CD4-positive, alpha-beta T cell treated with Interferon gamma for 1 hour (primary cell): ENCODE measurements around the gene PRKCA.

Experiments
- DNase-seq: peaks from one replicate; pipeline ENCODE4 v3.0.0-alpha.2; 2020

The PRKCA gene

DNA sequence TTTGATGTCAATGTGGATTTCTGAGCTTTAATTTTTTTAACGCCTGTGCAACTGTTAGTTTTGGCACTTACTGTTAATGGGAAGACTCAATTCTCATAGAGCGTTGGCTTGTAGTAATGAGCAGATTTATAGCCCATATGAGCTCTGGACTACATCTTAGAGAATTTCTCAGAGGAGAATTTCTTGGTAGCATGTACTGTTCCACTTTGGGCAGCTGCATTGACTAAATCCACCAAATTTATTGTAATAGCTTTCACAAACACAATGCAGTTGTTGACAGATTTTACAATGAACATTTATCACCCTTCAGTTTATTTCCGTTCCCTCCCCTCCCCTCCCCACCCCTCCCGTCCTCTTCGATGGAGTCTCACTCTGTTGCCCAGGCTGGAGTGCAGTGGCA is 193.9 kb downstream of the PRKCA start:
- no peak for DNase-seq

DNA sequence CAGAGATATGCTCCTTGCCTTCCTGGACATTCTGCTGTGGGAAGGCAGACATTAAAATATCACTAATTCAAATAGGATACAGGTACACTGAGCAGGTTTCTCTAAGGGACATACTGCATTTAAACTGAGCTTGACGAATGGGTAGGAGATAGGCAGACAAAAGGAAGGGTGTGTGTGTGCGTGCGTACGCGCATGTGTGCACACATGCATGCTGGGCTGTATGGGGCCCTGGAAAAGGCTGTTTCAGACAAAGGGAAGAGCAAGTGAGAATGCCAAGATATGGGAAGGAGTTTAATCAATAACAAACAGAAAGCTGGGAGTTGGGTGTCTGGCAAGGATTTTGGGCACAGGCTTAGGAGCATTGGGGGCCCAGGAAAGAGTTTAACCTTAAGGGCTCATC is 196.2 kb downstream of the PRKCA start:
- DNase-seq = no peak

DNA sequence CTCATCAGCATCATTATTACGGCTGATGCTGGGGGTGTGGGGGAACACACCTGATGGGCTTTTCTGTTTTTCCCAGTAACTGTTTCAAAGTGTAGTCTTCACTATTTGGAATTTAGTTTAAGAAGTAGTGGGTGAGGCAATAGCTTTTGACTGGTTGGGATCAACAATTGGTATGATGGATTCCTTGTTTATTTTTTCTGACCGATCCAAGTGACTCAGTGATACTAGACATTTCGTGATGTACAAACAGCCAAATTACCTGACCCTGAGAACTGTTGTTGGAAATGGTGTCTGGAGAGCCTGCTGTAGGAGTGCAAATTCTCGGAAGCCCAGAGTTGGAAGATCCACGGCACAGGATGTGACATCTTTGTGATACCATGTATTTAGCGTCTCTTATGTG is 204.2 kb downstream of the PRKCA start:
- no peak for DNase-seq

DNA sequence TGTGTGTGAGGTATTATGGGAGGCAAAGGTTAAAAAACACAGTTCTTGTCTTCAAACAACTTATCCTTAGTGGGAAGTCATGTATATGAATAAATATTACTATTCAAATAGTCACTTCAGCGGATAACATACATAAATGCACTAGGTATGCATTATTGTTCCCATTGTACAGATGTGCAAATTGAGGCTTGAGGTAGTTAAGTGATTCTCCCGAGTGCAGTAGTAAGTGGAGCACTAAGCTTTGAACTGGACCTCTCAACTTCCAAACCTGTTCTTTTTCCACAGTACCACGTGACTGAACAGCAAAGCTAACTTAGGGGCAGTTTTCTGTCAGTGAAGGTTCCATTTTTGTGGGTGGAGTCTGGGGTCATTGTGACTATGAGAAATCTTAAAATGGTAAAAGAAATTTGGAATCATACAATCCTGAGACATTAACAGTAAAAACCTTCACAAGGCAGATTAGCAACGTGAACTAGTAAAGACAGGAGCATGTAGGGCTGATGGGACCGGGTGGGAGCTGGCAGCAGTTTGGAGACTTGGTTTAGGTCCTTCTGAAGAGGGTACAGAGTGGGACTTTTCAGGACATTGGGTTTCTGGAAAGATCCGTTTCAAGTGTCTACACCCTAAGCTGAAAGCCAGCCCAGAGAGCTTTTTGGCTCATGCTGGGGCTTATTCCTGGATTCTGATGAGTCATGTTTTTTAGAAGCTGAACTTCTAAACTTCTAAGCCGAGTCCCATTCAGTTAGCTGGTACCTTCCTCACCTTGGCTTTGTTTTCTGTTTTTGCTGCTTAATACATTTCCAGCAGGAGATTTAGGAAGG is 204.9 kb downstream of the PRKCA start:
- DNase-seq = no peak

DNA sequence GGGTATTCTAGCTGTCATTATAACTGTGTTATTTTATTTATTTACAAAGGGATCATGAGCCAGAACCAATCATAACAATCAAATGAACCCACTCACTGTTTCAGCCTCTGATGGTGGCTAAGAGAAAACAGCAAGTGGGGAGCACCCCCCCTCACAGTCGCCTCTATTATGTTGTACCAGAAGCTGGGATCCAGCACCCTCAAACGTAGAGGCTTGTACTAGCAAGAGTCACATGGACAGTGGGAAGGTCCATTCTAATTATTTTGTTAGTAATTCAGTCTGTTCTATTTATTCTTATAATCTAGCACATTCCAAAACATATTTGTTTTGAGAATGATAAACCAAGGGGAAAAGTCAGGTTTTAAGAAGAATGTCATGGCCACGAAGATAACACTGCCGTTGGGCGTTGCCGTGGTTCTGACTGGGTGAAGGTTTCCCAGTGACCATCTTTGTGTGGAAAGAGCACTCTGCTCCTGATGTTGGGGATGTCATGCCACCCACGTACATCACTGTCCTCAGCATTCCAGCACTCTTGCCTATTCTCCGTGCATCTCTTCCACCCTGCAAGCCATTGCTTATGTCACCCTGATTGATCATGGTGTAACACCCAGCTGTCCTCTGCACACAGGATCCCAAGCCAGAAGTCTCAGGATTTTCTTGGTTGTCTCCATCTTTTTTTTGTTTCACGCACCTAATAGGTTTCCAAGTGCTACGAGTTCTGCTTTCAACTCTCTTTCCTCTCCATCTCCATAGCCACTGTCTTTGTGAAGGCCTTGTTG is 205.8 kb downstream of the PRKCA start:
- DNase-seq = no peak

DNA sequence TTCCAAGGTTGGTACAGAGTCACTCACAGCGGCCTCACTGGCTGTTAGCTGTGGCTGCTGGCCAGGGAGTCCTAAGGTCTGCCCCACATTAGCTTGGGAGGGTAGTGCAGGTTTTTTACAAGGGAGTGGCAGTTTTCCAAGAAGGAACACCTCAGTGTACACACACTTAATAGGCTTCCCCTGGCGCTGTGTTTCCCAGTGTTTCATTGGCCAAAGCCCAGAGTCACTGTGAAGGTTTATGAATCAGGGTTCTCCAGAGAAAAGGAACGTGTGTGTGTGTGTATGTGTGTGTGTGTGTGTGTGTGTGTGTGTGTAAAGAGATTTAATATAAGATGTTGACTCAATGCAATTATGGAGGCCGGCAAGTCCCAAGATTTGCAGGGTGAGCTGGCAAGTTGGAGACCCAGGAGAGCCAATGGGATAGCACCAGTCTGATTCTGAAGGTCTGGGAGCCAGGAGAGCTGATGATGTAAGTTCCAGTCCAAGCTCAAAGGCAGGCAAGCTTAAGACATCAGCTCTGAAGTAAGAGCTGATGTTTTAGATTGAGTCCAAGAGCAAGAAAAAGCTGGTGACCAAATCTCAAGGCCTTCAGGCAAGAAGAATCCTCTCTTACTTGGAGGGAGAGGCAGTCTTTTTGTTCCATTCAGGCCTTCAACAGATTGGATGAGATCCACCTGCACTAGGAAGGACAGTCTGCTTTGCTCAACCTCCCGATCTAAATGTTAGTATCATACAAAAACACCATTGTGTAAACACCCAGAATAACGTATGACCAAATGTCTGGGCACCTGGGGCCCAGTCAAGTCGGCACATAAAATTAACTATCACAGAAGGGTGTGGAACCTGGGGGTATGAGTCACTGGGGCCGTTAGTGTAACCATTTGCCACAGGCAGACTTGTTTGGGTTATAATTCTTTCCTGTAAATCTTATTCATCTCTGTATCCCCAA is 206.8 kb downstream of the PRKCA start:
- DNase-seq = no peak

DNA sequence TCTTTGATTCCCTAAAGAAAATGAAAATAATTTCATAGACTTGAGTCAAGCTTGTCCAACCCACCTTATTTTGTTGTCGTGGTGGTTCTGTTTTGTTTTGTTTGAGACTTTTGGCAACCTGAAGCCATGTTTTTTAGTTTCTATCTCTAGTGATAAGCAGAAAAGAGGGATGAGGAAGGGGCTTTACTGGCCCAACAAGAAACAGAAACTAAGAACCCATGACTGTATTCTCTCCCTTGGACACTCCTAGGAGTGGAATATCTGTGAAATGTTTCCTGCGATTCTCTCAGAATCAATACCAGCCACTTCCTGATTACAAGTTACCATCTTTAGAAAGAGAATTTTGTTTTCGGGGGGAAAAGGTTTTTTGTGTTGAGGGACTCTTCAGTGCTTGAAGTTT is 207.5 kb downstream of the PRKCA start:
- no peak for DNase-seq

DNA sequence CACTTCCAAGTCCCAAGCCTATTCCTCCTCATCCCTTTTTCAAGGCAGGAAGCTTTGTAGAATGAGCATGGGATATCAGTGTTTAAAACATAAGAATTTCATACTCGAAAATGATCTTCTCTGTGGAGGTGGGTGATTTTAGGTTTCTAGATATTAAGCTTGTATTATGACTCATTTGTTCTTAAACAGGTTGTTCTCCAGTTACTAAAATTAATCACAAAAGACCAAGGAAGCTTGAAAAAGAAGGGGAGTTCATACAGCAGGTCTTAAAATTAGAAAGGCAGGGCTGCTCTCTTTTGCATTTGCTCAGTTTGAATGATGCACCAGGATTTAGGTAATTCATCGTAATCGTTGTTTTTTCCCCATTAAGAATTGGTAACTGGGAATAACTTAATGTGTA is 208.7 kb downstream of the PRKCA start:
- DNase-seq = no peak

DNA sequence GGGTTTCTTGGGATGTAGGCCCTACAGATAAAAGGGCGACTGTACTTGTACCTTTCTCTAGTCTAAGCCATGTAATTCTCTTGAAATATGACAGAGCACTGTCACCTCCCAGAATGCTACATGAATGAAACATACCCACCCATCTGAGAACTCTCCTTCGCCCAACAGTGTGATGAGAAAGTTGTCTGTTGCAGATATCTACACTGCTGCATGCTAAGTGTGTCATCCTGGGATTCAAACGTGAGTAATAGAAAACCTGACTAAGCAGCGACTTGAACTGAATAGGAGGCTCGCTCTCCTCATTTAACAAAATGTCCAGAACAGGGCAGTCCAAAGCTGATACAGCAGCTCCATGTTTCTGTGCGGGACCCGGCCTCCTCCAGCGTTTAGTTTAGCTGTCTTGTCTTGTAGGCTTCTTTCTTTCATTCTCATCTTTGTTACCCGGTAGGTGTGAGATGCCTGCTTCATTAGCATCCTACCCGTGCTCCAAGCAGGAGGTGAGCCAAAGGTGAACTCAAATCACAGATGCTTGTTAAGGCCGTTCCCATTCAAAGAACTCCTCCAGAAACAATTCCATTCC is 211.9 kb downstream of the PRKCA start:
- no peak for DNase-seq

DNA sequence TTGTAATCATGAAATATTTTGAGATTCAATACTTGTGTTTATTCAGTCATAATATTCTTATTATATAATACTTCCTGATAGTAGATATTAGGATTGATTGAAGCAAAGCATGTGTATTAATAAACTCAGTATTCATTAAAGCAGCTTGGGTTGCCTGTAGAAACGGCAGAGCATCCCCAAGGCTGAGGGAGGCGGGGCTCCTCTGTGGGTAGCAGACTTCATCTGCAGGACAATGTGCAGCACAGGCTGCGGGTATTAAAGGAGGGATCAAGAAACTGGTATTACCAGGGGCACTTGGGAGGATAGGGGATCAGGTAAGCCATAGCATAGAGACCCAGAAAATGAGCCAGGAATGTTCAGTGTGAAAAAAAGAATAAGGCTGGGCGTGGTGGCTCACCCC is 213.6 kb downstream of the PRKCA start:
- no peak for DNase-seq

DNA sequence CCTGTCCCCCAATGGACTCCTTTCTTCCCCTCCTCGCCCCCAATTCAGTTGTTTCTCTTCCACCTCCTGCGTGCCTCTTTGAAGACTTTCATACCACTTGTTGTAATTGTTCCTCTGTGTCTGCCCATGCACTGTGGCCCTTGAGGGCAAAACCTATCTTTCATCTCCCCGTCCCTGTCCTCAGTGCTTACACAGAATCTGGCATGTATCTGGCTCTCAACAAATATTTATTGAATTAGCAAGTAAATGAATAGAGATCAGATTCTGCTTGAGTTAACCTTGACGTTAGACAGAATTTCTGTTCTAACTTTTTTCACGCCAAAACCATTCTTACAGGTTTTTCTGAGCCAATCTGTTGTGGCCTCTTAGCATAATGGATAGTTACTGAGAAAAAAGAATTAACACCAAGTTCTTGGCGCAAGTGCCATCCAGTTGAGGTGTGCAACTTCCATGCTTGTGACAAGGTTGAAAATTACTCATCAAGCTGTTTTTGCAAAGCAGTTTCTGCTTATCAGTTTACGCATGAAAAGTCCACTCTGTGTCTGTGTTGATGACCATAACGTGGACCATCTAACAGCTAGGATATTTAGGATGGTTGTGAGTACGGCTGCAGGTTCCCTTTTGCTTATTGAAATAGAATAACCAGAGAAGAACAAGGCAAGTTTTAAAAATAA is 215.1 kb downstream of the PRKCA start:
- DNase-seq = no peak

DNA sequence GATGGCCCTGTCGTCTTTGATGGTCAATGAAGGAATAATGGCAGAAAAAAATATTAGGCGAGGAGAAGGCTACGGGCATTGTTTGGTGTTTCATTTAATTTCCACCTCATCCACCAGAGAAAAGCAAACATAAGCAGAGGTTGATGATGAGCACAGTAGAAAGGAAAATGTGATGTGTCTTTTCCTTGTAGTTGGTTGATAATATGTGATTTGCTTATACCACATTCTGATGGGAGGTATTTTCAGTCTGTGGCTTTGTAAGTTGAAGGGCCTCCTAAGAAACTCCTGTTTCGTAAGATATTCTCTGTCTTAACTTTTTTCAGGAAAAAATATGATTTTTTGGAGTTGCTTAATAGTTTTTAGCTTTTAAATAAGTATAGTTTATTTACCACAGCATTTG is 215.7 kb downstream of the PRKCA start:
- no peak for DNase-seq

DNA sequence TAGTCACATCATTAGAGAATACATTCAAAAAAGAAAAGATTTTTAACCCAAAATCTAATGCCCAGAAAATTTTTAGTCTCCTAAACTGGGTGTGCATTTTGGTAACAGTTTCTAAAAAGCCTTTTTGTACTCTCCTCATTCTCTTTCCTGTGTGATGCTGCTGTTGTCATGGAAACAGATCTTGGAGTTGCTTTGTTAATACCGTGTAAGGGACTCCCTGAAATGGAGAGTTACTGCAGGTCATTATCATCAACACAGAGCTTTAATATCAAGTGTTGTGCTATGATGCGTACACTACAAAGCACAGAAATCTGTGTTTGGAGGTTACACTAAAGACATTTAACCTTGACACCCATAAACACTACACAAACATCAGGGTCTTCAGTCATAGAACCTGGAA is 216.3 kb downstream of the PRKCA start:
- DNase-seq = no peak

DNA sequence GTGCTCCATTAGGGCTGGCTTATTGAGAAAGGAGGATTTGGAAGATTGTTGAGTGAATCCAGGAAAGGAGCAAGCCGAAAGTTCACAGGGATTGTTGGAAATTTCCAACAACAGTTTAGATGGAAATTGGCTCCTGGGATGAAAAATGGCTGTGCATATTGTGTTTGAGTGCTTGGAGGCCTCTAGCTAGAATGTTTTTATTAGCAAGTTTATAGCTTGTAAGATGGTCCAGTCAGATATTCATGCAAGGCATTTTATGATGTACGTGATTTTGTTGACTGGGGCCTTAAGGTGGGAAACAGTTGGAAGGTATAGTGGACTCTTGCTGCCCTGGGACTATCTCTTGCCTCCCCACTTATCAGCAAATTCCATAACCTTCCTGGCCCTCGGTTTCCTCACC is 216.7 kb downstream of the PRKCA start:
- no peak for DNase-seq

DNA sequence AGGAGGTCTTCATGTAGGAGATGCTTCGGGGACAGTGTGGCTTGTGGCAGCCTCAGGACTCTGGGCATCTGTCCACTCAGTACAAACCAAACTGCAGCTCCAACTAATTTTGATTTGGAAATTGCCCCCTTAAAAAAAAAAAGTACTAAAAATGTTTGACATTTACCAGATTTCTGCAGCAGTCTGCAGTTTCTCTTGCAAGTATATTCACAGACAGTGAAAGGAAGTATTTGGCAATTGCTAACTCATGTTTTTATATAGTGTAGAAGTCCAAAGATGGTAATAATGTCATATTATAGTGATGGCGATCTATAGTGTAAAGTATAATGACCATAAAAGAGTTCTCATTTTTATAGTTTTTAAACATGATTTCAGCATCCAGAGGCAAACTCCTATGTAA is 218.6 kb downstream of the PRKCA start:
- no peak for DNase-seq

DNA sequence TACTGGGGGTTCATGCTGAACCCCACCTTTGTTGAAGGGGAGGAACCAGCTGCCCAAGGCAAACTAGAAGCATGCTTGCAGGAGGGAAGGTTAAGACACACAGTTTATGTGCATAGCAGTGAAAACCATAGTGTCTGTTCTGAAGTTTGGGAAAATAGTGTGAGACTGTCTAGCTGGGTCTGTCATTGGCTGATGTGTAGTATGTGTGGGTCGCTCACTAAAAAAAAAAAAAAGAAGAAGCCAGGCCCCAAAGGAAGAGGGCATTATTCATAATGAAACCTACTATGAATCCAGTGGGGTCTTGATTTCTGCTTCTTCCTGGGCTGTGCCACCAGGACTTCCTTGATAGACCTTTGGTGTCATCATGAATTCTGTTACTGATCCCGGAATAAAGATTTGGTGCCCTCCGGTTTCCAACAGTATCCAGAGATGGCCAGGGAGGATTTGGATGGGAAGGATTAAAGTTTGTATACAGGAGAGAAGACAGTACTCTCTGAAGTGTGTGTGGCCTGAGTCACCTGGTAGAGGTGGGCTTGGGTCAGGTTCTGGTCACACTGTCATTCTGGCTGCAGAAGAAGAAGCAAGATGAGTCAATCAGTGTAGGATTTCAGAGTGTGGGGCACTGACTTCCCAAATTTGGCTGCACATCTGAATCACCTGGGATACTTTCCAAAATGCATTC is 220.3 kb downstream of the PRKCA start:
- DNase-seq = no peak

DNA sequence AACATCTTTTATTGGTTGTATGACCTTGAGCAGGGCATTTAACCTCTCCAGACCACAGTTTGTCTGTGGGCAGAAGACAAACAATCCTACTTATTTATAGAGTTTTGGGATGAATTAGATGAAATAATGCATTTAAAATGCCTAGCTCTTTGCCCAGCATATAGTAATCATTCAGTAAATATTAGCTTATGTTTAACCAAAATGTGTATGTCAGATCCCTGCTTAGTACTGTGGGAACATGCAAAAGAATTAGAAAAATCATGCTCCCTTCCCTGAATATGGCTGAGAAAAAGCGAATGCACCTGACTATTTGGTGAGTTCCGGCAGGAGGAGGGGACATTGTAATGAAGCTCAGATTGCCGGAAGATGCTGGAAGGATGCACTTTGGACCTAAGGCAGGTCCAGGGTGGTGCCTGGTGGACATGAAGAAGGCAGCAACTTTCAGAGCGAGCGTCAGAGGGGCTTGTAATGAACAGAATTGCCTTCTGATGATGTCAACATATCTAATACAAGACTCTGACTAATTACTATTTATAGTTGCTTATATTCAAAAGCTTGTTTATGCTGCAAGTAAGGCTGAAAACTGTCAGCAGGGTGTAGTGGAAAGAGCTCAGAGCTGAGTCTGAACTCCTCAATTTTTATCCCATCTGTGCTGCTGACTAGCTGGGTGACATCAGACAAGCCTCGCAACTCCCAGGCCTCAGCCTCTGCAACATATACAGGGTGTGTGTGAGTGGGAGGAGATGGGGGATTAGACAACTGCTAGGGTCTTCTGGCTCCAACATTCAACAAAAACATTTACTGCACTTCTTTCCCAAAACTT is 221.2 kb downstream of the PRKCA start:
- DNase-seq = no peak

DNA sequence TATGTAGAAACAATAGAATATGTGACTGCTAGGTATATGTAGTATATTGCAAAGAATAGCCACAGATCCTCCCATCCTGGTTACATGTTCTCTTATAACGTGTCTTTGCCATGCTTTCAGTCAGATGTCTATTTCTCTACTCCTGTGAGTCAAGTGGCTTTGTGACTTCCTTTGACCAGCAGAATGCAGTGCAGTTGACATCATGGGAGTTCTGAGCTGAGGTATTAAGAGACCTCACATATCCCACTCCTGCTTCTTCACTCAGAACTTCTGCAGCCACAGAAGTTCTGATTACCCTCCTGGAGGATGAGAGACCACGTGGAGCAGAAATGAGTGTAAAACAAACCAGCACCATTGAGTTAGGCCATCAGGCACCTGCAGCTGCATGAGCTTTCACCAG is 222.5 kb downstream of the PRKCA start:
- DNase-seq = no peak

DNA sequence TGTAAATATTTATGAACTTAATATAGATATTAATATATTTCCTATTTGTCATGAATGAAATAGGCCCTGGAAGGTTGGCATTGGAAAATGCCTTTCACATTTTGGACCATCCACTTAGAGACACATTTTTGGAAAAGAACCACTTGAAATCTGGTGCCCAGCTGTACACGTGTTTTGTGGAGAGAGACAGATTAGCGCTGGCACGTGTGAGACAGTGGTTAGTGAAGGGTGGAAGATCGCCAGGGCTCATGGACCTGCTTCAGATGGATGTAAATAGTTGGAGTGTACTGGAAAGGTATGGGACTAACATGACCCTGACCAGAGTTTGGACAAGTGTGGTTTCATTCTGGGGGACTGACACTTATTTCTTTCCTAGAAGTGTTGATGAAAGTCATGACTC is 222.9 kb downstream of the PRKCA start:
- DNase-seq = no peak

DNA sequence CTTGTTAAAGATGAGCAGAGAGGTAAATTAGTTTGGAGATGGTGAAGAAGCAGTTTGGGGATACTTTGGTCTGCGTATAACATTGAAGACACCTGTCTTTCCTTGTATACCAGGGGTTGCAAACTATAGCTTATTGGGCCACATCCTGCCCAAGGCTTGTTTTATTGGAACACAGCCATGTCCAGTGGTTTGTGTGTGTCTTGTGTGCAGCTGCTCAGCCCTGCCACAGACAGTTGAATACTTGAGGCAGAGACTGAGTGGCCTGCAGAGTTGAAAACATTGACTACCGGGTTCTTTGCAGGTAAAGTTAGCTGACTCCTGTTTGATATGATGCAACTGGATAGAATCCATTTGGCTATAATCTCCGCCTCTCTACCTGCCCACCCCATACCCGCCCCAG is 224.4 kb downstream of the PRKCA start:
- no peak for DNase-seq

DNA sequence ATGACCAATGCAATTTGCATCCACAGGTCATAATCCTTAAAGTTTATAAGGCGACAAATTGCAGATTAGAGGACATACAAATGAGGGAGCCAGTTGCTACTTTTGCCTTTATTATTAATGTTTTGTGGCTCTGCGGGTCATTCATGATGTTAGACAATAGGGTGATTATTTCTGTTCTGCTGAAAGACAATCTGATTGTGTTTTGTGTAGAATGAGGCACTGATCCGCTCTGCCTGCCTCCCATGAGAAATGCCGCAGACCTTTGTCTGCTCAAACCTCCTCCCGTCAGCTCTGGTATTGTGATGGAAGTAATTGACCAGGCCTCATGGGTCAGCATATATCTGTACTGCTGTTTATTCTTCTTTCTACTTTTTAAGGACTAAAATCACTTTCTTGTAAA is 224.9 kb downstream of the PRKCA start:
- no peak for DNase-seq
